Trophoblast cell (in vitro differentiated cells and primary cell): Measurements from ENCODE around the gene DLEU7.

Experiments
- DNase-seq, 2 donors: peaks; one replicate each; pipeline ENCODE4 v3.0.0-alpha.2; 2016
- H2AFZ ChIP-seq: 2 replicates; pipeline ENCODE4 v1.6.1; 2013; ENCODE audit warnings: low read length, moderate library complexity, mild to moderate bottlenecking; ENCODE audit not compliant: insufficient read depth, poor library complexity
- H2AK5ac ChIP-seq: 2 replicates; pipeline ENCODE4 v1.6.1; 2013; ENCODE audit warnings: mild to moderate bottlenecking, low read length
- H2BK120ac ChIP-seq: 2 replicates; pipeline ENCODE4 v1.6.1; 2013; ENCODE audit warnings: low read length, mild to moderate bottlenecking, moderate library complexity; ENCODE audit not compliant: insufficient read depth, poor library complexity
- H2BK12ac ChIP-seq: 2 replicates; pipeline ENCODE4 v1.6.1; 2013; ENCODE audit warnings: mild to moderate bottlenecking, low read length, moderate library complexity
- H2BK5ac ChIP-seq: 2 replicates; pipeline ENCODE4 v1.6.1; 2013; ENCODE audit warnings: low read length, low read depth, moderate library complexity, mild to moderate bottlenecking; ENCODE audit not compliant: poor library complexity
- H3K14ac ChIP-seq: 2 replicates; pipeline ENCODE4 v1.6.1; 2013; ENCODE audit warnings: mild to moderate bottlenecking, low read length
- H3K18ac ChIP-seq: 2 replicates; pipeline ENCODE4 v1.6.1; 2013; ENCODE audit warnings: mild to moderate bottlenecking, low read length
- H3K23ac ChIP-seq: 2 replicates; pipeline ENCODE4 v1.6.1; 2013; ENCODE audit warnings: low read length
- H3K27ac ChIP-seq: 2 replicates; pipeline ENCODE4 v1.5.1; 2013; ENCODE audit warnings: low read depth, mild to moderate bottlenecking, inconsistent platforms, low read length, moderate library complexity
- H3K27me3 ChIP-seq: 2 replicates; pipeline ENCODE4 v1.6.1; 2013; ENCODE audit warnings: inconsistent platforms, mild to moderate bottlenecking, low read length, moderate library complexity; ENCODE audit not compliant: insufficient read depth
- H3K36me3 ChIP-seq, 2 experiments: 1 replicate in 1 of 2; 2 replicates in 1 of 2; pipeline ENCODE4 v1.6.1; 2013; ENCODE audit warnings: low read length in 2 of 2, mild to moderate bottlenecking in 2 of 2, moderate library complexity in 1 of 2; ENCODE audit not compliant: insufficient read depth in 2 of 2, control insufficient read depth in 1 of 2
- H3K4ac ChIP-seq: 2 replicates; pipeline ENCODE4 v1.6.1; 2013; ENCODE audit warnings: low read depth, mild to moderate bottlenecking, low read length, moderate library complexity
- H3K4me1 ChIP-seq, 2 experiments: 1 replicate in 1 of 2; 2 replicates in 1 of 2; pipeline ENCODE4 v1.6.1; 2013; ENCODE audit warnings: low read length in 2 of 2, mild to moderate bottlenecking in 2 of 2, moderate library complexity in 1 of 2; ENCODE audit not compliant: insufficient read depth in 2 of 2, control insufficient read depth in 1 of 2
- H3K4me2 ChIP-seq: 2 replicates; pipeline ENCODE4 v1.6.1; 2013; ENCODE audit warnings: inconsistent platforms, mild to moderate bottlenecking, low read length, moderate library complexity
- H3K4me3 ChIP-seq: 2 replicates; pipeline ENCODE4 v1.5.1; 2013; ENCODE audit warnings: mild to moderate bottlenecking, low read depth, low read length, inconsistent platforms
- H3K79me1 ChIP-seq: one replicate; pipeline ENCODE4 v1.6.1; 2013; ENCODE audit warnings: low read length
- H3K79me2 ChIP-seq: 2 replicates; pipeline ENCODE4 v1.6.1; 2013; ENCODE audit warnings: low read length, mild to moderate bottlenecking; ENCODE audit not compliant: control insufficient read depth, insufficient read depth, poor library complexity
- H3K9ac ChIP-seq: 2 replicates; pipeline ENCODE4 v1.6.1; 2013; ENCODE audit warnings: mild to moderate bottlenecking, low read length
- H3K9me3 ChIP-seq: 2 replicates; pipeline ENCODE4 v1.6.1; 2013; ENCODE audit warnings: low read depth, mild to moderate bottlenecking, control low read depth, inconsistent platforms, low read length; ENCODE audit not compliant: insufficient read depth
- H4K12ac ChIP-seq: 2 replicates; pipeline ENCODE4 v1.6.1; 2013; ENCODE audit warnings: low read depth, mild to moderate bottlenecking, low read length, moderate library complexity
- H4K8ac ChIP-seq: 2 replicates; pipeline ENCODE4 v1.6.1; 2013; ENCODE audit warnings: low read depth, mild to moderate bottlenecking, low read length, moderate library complexity
- H4K91ac ChIP-seq: one replicate; pipeline ENCODE4 v1.6.1; 2013; ENCODE audit warnings: low read depth, mild to moderate bottlenecking, low read length, moderate library complexity
- WGBS: extraction: QIAGEN DNeasy Blood & Tissue Kit; methylation state at CpG from one replicate; pipeline ENCODE4 v1.1.7; 2013; ENCODE audit warnings: missing lambda C conversion rate; ENCODE audit not compliant: insufficient read length, insufficient coverage; ENCODE audit errors: extremely low coverage; 5-methylcytosine and 5-hydroxymethylcytosine counted together

Gene DLEU7

GRCh38 chr13:50788551-50789210, 54.8 kb downstream of the DLEU7 start:
- no peak overlapping the region for H3K18ac ChIP-seq
- no peak overlapping the region for H4K8ac ChIP-seq
- H3K4me2 ChIP-seq, result no peak overlapping the region

GRCh38 chr13:50787316-50788195, 55.9 kb downstream of the DLEU7 start:
- Histone ChIP-seq H3K18ac (no peak overlapping the region), H4K91ac (no peak overlapping the region), H2BK12ac (no peak overlapping the region), H3K14ac (no peak overlapping the region), H2BK120ac (no peak overlapping the region), H3K23ac (no peak overlapping the region), H3K4me2 (no peak overlapping the region), H2AK5ac (no peak overlapping the region), H3K9me3 (no peaks in the 10 kb centered on the region), H3K9ac (no peak overlapping the region), H3K27me3 (no peaks in the 10 kb centered on the region), H3K4ac (no peak overlapping the region), H4K12ac (no peak overlapping the region), H2AFZ (no peak overlapping the region), H2BK5ac (no peak overlapping the region), H4K8ac (no peak overlapping the region), H3K4me3 (no peak overlapping the region), H3K27ac (no peak overlapping the region), H3K79me1 (no peaks in the 10 kb centered on the region), H3K4me1 (no peaks in the 10 kb centered on the region), H3K79me2 (no peaks in the 10 kb centered on the region), H3K36me3 (no peaks in the 10 kb centered on the region)
- no CpG with 5 or more reads among the region's 8 CpGs for WGBS
- DNase-seq, result no peak

More at GRCh38 chr13:50788551-50789210, 54.8 kb downstream of the DLEU7 start:
- Histone ChIP-seq H4K12ac (no peak overlapping the region), H3K14ac (no peak overlapping the region), H3K36me3 (no peaks in the 10 kb centered on the region), H3K27me3 (no peaks in the 10 kb centered on the region), H2BK120ac (no peak overlapping the region), H4K91ac (no peak overlapping the region), H3K79me2 (no peaks in the 10 kb centered on the region), H2BK12ac (no peak overlapping the region), H3K79me1 (no peaks in the 10 kb centered on the region), H2BK5ac (no peak overlapping the region), H2AFZ (no peak overlapping the region), H3K4me3 (no peak overlapping the region), H3K23ac (no peak overlapping the region), H3K9ac (no peak overlapping the region), H2AK5ac (no peak overlapping the region), H3K27ac (no peak overlapping the region), H3K4ac (no peak overlapping the region), H3K4me1 (no peaks in the 10 kb centered on the region), H3K9me3 (no peaks in the 10 kb centered on the region)
- no peak for DNase-seq
- WGBS, result no CpG with 5 or more reads among the region's 14 CpGs

DNA sequence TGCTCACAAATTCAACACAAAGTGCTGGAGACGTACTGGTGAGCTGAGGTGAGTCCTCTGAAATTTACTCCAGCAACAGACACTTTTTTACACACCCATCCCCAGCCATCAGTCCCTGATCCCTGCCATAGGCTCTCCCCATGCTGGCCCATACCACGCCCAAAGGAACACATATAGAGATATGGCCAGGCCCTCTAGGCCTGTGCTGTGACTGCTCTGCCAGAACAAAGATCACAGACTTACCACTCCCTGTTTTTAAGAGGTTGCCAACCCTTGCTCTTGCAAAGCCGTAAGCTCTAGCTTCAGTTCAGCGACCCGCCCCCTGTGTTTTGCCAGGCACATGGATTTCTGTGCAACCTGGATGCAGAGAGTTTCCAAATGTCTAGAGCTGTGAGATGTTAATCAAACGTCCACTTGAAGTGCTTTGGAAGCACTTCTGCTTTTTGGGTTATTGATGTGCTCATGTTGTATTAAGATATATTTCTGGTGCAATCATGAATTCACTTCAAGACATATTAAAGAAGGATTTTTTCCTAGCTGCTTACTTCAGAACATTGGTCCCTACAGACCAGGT, 59.7 kb downstream of the DLEU7 start:
- no peaks in the 10 kb centered on the region for H3K36me3 ChIP-seq
- no peak overlapping the region for H3K4me2 ChIP-seq
- H4K12ac ChIP-seq, result no peak overlapping the region
- H3K4me1 ChIP-seq, result peaks cover 0 to 2% of the 10 kb centered on the region in 2 experiments
- H3K79me2 ChIP-seq, result no peaks in the 10 kb centered on the region
- H4K91ac ChIP-seq, result no peak overlapping the region
- H4K8ac ChIP-seq, result no peak overlapping the region
- H2BK12ac ChIP-seq, result no peak overlapping the region
- no peak overlapping the region for H2BK5ac ChIP-seq
- no CpG with 5 or more reads among the region's 6 CpGs for WGBS
- H2AFZ ChIP-seq, result no peak overlapping the region
- no peak overlapping the region for H3K27ac ChIP-seq
- H3K23ac ChIP-seq, result no peak overlapping the region
- no peak overlapping the region for H3K4me3 ChIP-seq
- no peak overlapping the region for H3K9ac ChIP-seq
- no peak overlapping the region for H3K4ac ChIP-seq
- no peak overlapping the region for H3K14ac ChIP-seq
- H3K9me3 ChIP-seq, result no peaks in the 10 kb centered on the region
- no peaks in the 10 kb centered on the region for H3K27me3 ChIP-seq
- DNase-seq, result no peak
- no peaks in the 10 kb centered on the region for H3K79me1 ChIP-seq
- no peak overlapping the region for H2BK120ac ChIP-seq
- no peak overlapping the region for H3K18ac ChIP-seq
- no peak overlapping the region for H2AK5ac ChIP-seq

DNA sequence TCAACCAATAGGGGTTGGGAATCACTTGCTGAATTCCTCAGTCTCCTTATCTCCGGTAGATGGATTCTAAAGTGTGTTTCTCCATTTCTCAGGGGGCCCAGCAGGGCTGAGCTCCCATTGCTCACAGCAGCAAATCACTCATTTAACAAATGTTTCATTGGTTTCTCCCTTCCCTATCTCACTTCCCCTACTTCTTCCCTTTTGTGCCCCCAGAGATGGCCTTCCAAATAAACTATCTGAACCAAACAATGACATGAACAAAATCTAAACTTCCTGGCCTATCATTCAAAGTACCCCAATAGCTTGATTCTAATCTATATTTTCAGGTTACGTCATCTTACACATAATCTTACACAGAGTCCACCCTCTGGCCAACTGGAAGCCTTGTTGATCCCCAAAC, 60.4 kb downstream of the DLEU7 start:
- peaks cover 0 to 2% of the 10 kb centered on the region in 2 experiments for H3K4me1 ChIP-seq
- H3K4ac ChIP-seq, result no peak overlapping the region
- H3K79me1 ChIP-seq, result no peaks in the 10 kb centered on the region
- H4K12ac ChIP-seq, result no peak overlapping the region
- H2BK12ac ChIP-seq, result no peak overlapping the region
- H3K9ac ChIP-seq, result no peak overlapping the region
- no peak overlapping the region for H4K8ac ChIP-seq
- H3K36me3 ChIP-seq, result no peaks in the 10 kb centered on the region
- no peaks in the 10 kb centered on the region for H3K9me3 ChIP-seq
- no peak overlapping the region for H3K18ac ChIP-seq
- H3K79me2 ChIP-seq, result no peaks in the 10 kb centered on the region
- H2AFZ ChIP-seq, result no peak overlapping the region
- H3K27ac ChIP-seq, result no peak overlapping the region
- H3K23ac ChIP-seq, result no peak overlapping the region
- no peak for DNase-seq
- no peak overlapping the region for H3K4me3 ChIP-seq
- H3K4me2 ChIP-seq, result no peak overlapping the region
- H4K91ac ChIP-seq, result no peak overlapping the region
- H3K27me3 ChIP-seq, result no peaks in the 10 kb centered on the region
- H2BK120ac ChIP-seq, result no peak overlapping the region
- no peak overlapping the region for H2BK5ac ChIP-seq
- no peak overlapping the region for H3K14ac ChIP-seq
- H2AK5ac ChIP-seq, result no peak overlapping the region
- no CpG with 5 or more reads among the region's 2 CpGs for WGBS
